NCI-H2196 (cell line): ENCODE data around the gene PAOX.
"Not testable (repeated sequence)": the region's sequence is repeated elsewhere in the genome, so short reads cannot be mapped to it uniquely, and the experiment has no call there.

ENCODE experiments used
- DNase-seq: peaks from one replicate; lab custom pipeline; 2025; ENCODE audit not compliant: unreplicated experiment; lab: John Stamatoyannopoulos, UW

The PAOX gene

DNA sequence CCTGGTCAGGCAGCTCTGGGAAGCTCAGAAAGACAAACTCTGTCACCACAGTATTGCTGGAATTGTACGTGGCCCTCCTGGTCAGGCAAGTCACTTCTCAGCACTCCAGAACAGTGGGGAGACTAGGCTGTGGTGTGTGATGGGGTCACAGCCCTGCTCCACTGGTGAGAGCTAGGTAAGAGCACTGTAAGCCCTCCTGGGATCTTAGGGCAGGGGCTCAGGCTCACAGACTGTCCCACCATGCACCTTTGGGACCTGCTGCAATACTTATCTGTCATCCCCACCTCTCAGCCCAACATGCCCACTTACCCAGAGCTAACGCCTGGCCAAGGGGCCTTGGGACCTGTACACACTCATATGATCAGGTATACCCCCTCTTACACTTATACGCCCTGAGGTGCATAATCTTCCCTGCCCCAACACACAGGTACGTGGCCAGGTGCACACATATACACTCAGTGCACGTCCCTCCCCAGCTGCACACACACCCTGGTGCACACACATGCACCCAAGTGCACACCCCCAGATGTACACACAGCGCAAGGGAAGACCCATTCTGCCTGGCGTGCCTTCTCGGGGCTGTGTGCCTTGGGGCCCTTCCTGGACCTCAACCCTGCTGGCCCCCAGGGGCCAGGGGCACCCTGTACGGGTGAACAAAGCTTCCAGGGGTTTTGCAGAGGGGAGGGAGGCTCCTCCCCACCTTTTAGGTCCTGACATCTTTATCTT, 53.0 kb downstream of the PAOX start:
- DNase-seq: not testable (repeated sequence)

- DNase-seq: not testable (repeated sequence)
These were observed 53.7 kb downstream of the PAOX start for GRCh38 chr10:133432789-133433188.

- peak; percentile 2 for DNase-seq
These were observed 59.7 kb downstream of the PAOX start for GRCh38 chr10:133438711-133439273.

- no peak for DNase-seq
These were observed 60.7 kb downstream of the PAOX start for GRCh38 chr10:133439517-133440461.

DNA sequence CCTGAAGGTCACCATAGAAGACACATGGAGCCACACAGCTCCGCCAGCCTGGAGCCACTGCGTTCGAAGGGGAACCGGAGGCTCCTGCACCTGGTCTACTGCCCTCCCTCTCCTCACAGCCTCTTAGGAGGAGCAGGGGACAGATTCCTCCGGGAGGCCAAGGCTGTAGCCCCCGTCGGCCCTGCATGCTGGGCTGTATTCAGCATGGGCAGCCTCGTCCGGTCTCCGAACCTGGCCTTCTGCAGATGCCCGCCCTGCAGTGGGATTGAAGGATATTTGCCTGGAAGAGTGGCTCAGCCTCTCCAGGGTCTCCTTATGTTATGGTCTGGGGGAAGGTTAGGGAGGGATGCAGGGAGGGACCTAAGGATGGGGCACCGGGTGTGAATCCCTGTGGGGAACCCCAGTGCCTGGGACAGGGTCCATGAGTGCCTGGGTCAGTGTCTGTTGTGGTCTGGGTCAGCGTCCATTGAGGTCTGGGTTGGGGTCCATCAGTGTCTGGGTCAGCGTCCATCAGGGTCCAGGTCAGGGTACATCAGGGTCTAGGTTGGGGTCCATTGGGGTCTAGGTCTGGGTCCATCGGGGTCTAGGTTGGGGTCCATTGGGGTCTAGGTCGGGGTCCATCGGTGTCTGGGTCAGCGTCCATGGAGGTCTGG, 61.7 kb downstream of the PAOX start:
- DNase-seq: no peak
